Activated T-cell treated with anti-CD3 and anti-CD28 coated beads for 4 hours (primary cell): ENCODE measurements around the gene SYTL3.

Experiments
- DNase-seq: peaks from one replicate; pipeline ENCODE4 v3.0.0-alpha.2; 2020

The SYTL3 gene

GRCh38 chr6:158799051-158799792 is 149.4 kb downstream of the SYTL3 start:
- DNase-seq = no peak

- DNase-seq = no peak
Observed at GRCh38 chr6:158801655-158802294, 151.9 kb downstream of the SYTL3 start.

GRCh38 chr6:158803733-158804143 is 153.9 kb downstream of the SYTL3 start:
- no peak for DNase-seq

GRCh38 chr6:158804207-158804606 is 154.4 kb downstream of the SYTL3 start:
- no peak for DNase-seq

GRCh38 chr6:158805698-158806377 is 156.0 kb downstream of the SYTL3 start:
- DNase-seq = no peak

- DNase-seq = no peak
Observed at GRCh38 chr6:158807515-158808441, 157.9 kb downstream of the SYTL3 start.

- DNase-seq = no peak
Observed at GRCh38 chr6:158808442-158808833, 158.6 kb downstream of the SYTL3 start.

- DNase-seq = no peak
Observed at GRCh38 chr6:158808941-158809678, 159.3 kb downstream of the SYTL3 start.

- DNase-seq = no peak
Observed at GRCh38 chr6:158810155-158811095, 160.6 kb downstream of the SYTL3 start.

GRCh38 chr6:158812611-158813010 is 162.8 kb downstream of the SYTL3 start:
- DNase-seq = no peak

- no peak for DNase-seq
Observed at GRCh38 chr6:158813032-158813431, 163.2 kb downstream of the SYTL3 start.
